Middle frontal gyrus (tissue), 1 donor: ENCODE data around the gene SH3TC2.

Experiments used
- DNase-seq: peaks from one replicate; pipeline ENCODE4 v3.0.0-alpha.2; 2015; ENCODE audit warnings: low spot score; ENCODE audit errors: extremely low spot score

SH3TC2 gene

GRCh38 chr5:149061341-149061740 is 1.5 kb downstream of the SH3TC2 start:
- DNase-seq, result no peak

GRCh38 chr5:149060325-149060724 is 2.5 kb downstream of the SH3TC2 start:
- no peak for DNase-seq

DNA sequence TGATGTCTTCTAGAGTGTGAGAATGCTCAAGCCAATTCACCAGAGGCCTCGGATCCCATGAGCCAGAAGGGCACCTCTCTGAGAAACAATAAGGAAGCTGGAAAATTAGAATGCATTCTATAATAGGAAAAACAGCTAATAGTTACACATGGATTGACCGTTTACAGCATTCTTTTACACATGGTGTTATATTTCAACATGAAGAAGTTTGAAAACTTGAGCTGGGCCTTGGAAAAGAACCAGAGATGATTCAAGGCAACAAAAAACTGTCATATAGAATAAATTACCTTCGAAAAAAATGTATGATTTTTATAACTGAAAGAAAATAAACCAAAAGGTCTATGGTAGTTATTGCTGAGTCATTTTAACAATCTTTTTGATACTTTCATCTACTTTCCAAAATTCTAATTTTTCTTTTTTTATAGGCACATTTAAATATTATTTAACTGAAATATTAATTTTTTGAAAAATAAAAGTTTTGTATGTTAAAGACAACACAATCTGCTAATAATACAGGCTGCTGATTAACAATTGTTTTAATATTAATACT is 6.2 kb downstream of the SH3TC2 start:
- no peak for DNase-seq

- no peak for DNase-seq
Observed at GRCh38 chr5:149054416-149054815, 8.4 kb downstream of the SH3TC2 start.

GRCh38 chr5:149053072-149053695 is 9.7 kb downstream of the SH3TC2 start:
- DNase-seq, result no peak

DNA sequence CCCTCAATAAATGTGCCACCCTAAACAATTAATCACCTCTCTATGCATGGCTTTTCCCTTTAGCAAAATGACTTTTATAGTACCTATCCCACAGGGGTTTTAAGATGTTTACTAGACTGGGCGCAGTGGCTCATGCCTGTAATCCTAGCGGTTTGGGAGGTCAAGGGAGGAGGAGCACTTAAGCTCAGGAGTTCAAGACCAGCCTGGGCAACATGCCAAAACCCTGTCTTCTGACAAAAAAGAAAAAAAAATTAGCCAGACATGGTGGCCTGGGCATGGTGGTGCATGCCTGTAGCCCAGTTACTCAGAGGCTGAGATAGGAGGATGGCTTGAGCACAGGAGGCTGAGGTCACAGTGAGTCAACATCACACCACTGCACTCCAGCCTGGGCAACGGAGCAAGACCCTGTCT is 13.5 kb downstream of the SH3TC2 start:
- no peak for DNase-seq

- DNase-seq, result no peak
Observed at GRCh38 chr5:149048811-149049210, 14.1 kb downstream of the SH3TC2 start.

DNA sequence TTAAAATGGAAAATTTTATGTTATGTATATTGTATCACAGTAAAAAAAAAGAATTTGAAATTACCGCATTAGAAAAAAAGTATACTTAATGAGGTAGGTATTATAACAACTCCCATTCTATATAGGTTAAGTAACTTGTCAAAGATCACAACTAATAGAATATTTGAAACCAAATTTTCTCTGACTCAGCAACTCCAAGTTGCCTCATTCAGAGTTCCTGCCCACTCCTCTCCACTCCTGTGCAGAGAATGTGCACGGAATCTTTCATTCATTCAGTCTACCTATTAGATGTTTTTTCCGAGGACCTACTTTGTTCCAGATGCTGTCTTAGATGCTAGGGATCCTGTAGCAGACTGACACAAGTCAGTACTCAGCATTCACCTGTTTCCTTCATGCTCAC is 15.4 kb downstream of the SH3TC2 start:
- DNase-seq, result no peak

GRCh38 chr5:149046196-149046829 is 16.5 kb downstream of the SH3TC2 start:
- DNase-seq, result no peak

DNA sequence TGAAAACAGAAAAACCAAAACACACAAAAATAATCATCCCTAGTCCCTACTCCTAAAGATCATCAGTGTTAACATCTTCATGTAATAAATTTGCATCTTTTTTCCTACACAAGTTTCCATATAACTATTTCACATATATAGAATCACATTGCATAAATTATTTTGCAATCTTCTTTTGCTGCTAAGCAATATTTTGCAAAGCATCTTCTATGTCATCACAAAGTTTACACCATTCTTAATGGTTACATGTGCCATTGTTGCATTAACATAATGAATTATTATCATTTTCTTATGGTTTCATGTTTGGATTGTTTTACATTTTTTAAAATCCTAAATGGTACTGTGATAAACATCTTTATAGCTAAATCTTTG is 17.8 kb downstream of the SH3TC2 start:
- no peak for DNase-seq

DNA sequence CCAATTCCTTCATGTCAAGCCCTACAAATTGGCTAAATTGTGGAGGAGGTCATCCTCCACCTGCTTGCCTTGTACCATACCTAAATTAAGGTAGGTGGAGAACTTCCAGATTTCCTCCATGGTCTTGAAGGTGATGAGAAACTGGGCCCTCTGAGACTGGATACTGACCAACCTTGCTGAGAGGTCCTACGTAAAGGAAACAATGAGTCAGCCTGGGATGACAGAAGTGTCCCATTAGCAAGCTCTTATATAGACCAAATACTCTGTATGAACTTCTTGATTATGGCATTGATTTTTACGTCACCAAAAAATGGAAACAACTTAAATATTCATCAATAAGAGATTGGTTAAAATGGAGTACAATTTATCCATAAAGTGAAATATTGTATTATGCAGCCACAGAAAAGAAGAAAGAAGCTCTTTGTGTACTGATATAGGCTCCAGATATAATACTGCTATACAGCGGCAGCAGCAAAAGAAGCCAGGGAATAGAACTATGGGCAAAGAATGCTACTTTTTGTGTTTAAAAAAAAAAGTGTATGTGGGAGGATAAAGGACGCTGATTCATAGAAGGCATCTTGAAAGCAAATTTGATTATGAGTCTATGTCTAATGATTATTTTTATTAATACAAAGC is 18.3 kb downstream of the SH3TC2 start:
- no peak for DNase-seq

DNA sequence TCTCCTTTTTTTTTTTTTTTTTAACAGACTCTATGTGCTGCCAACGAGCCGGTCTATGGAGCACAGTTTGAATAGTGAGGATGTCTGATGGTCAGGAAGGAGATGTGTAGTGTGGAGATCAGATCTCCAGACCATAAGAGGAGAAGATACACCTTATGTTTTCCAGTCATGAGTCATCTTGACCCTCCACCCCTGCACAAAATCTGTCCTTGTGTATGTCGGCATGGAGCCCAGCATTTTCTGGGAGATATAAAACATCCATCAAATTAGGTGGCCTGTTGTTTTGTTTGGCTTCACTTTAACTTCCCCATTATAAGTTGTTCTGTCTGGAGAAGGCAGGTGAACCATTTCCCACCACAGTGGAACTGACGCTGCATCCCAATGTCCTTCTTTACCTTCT is 19.2 kb downstream of the SH3TC2 start:
- DNase-seq, result no peak

DNA sequence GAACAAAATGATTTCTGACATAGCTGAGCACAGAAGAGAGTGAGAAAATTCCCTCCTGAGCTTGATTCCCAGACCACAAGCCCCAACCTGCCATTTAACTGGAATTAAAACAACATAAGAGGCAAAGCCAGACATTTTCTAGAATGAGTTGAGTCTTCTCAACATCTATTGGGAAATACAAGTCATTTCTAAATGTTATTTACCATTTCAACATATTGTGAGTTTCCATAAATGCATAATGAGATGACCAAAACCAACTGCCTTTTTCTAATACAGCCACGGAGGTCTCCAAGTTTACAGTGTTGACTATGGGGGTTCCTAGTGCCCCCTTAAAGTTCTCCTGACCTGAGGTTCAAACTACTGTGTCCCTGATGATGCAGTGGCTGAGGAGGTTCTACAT is 20.0 kb downstream of the SH3TC2 start:
- DNase-seq, result no peak

DNA sequence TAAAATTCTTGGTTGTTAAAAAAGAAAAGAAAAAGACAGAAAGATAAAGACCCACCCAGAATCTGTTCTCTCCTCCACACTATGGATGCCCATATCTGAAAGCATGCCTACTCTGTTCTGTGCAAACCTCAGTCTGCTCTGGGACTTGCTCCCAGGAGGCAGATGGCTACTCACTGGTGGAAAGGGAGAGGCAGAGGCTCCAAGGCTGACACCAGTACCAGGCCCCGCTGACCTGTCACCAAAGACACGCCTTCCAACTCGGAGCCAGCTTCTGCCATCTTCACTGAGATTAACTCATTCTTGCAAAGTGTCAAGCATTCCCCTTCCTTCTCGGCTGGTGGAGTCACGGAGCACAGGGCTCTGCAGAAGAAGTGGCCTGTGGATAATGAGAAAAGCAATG is 21.6 kb downstream of the SH3TC2 start:
- no peak for DNase-seq

DNA sequence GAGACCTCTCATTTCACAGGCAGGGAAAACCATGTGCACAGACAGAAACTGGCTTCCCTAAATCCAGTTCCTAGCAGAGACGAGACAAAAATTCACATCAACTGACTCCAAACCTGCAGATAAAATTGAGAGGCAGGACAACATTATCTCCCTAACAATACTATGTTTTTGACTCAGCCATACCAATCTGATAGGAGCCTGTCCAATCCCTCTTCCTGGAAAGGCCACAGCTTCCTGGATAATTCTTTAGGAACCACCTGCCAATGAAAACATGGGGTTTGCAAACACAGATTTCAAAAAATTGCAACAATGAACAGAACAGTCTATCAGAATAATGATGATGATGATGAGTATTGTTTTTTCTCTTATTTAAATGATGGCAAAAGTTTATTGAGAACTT is 22.4 kb downstream of the SH3TC2 start:
- DNase-seq, result no peak

DNA sequence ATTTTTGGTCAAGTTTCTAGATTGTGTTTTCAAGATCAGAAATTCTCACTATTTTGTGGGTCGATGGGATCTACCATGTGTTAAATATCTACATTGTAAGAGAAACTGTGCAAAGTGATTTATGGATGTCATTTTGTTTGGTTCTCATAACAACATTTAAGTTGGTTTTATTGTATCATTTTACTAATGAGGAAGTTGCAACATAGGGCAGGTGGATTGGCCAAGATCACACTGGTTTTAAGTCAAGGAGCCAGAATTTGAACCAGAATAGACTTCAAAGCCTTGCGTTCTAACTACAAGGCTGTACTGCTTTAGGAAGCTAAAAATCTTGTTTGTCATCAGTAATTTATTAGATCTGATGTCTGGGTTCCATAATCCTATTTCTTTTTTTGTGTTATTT is 23.4 kb downstream of the SH3TC2 start:
- no peak for DNase-seq

DNA sequence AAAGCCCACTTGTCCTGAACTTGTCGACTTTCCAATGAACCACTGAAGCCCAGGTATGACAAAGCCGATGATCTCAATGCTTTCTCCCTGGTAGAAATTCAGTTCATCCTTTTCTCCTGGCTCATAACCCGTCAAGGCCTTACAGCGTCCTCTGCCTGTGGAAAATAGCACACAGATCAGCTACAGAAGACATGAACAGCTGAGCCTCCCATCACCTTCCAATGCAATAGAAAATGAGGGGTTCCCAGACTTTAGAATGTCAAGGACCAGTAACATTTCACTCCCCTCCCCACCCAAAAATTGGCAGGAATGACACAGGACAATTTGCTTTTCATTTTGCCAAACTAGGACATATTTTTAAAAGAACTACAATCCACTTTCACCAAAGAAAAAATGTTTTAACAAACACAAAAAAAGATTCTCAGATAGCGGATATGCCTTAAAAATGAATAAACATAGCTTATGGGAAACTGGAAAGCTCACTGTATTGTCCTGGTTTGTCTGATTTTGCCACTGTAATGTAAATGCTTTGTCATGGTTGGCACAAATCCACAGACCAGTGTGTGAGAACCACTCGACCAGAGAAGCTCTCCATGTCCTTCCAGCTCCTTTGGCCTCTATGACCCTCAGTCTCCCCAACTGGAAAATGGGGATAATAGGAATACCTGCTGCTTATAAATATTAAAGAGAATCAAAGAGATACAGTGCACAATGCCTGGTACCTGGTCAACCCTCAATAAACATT is 24.4 kb downstream of the SH3TC2 start:
- no peak for DNase-seq

- DNase-seq, result no peak
Observed at GRCh38 chr5:149037817-149038216, 25.0 kb downstream of the SH3TC2 start.

GRCh38 chr5:149036970-149037369 is 25.9 kb downstream of the SH3TC2 start:
- no peak for DNase-seq

DNA sequence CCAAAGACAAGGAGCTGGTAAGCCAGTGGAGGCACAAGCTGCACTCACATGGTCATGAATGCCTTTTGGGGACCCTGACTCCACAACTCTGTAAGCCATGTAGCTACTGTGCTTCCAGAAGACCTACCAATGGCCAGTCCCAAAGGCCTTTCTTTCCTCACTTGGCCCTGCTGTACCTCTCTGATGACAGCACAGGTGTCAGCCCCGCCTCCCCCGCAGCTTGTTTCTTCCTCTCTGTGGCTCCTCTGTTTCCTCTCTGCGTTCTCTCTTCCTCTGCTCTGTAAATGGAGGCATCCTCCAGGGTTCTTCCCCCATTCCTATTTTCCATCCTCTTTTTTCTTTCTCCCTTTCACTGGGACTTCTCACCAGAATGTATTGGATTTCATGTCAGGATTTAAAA is 26.7 kb downstream of the SH3TC2 start:
- no peak for DNase-seq

DNA sequence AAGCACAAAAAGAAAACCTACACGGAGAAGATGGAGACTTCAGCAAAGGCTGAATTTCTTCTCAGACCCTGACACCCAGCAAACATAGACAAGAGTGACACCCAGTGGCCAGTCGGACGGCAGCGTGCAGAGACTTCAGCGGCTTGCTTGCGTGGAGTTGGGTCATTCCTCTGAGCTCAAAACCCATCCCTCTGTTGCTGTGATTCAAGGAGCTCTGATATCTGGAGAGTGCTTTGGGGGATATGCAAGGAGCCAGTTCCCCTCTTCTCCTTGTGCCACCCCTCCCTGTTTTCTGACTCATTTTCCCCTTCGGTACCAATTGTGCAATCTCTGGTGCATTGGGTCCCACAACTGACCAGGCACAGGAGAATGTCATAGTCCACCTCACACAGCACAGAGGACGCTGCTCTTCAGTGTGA is 27.5 kb downstream of the SH3TC2 start:
- peak; percentile 53 for DNase-seq

DNA sequence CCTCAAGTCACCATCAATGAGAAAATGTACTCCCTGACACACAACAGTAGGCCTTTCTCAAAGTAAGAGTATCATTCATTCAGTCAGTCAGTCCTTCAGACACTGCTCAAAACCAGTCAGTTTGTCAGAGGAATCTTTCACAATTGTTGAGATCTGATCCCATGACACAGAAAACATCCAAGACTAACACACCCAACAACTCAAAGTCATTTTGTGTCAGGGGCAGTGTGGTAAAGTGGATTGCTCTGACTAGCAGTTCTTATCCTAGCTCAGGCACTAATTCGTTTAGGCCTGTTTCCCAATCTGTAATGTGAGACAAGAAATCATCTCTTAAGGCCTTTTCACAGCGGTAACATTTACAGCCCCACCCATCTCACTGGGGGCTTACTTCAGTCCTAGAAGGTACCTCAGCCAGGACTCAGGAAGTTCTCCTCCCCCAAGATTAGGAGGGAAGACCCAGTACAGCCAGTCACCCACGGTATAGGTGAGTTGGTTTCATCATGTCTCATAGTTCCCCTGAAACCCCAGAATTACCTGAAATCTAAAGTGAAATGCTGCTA is 31.9 kb downstream of the SH3TC2 start:
- no peak for DNase-seq
